K562 (cell line): Measurements from ENCODE around the gene ZFAND3. TPM values are rescaled to one million over a fixed set of nuclear protein-coding genes. Genes with fewer than 3 reads are reported as not detected.

Experiments used
- ATAC-seq: fragments of 200-7000 bp; cut with Tn5 transposase; 3 replicates; pipeline ENCODE4 v1.9.1; 2020; ENCODE audit warnings: moderate library complexity
- BruUV-seq: library from RNA; stranded (reverse); fragments of 400-500 nt; replicated peaks from 2 replicates; lab custom pipeline; 2021; lab: Mats Ljungman, UMichigan
- CTCF ChIA-PET: fragments of 300-600 bp; formaldehyde crosslinking; extraction: SDS; loops from one replicate; lab custom pipeline; 2021; ENCODE audit warnings: low intra/inter-chr PET ratio; lab: Yijun Ruan, JAX
- POLR2A ChIA-PET: fragments of 300-600, 350-650 bp; sonication (Branson Sonifier 250); formaldehyde crosslinking; extraction: SDS; loops from one replicate; lab custom pipeline; 2021; ENCODE audit warnings: antibody characterized with exemption, inconsistent platforms; lab: Yijun Ruan, JAX
- DNase-seq, 4 experiments: peaks; one replicate each; pipeline versions ENCODE4 v3.0.0 to v3.0.0-alpha.2; 2011 to 2018; ENCODE audit warnings: low spot score in 3 of 4, mixed read lengths in 3 of 4; ENCODE audit errors: extremely low read depth in 1 of 4
- FAIRE-seq: peaks from 2 replicates; lab custom pipeline; 2011; peaks lifted over from hg19 to GRCh38; lab: Jason Lieb, UNC
- H2AFZ ChIP-seq: 2 replicates; pipeline ENCODE4 v1.6.0; 2011; ENCODE audit warnings: low read depth, low read length, control low read depth, inconsistent platforms
- H3K27ac ChIP-seq: fragments of 200-600 bp; 3 replicates; pipeline ENCODE4 v1.8.0; 2011; ENCODE audit warnings: low read depth, mild to moderate bottlenecking, control low read depth, inconsistent platforms, low read length, moderate library complexity, mixed read lengths; ENCODE audit errors: extremely low read depth
- H3K27me3 ChIP-seq, 2 experiments: fragments of 300-600 bp in 1 of 2; 2 replicates in 1 of 2; 3 replicates in 1 of 2; pipeline versions ENCODE4 v1.6.0 to v1.8.0; 2011; ENCODE audit warnings: inconsistent platforms in 2 of 2, low read length in 2 of 2, mild to moderate bottlenecking in 1 of 2, mixed read lengths in 1 of 2, moderate library complexity in 1 of 2; ENCODE audit not compliant: control insufficient read depth in 2 of 2, insufficient read depth in 2 of 2
- H3K36me3 ChIP-seq: fragments of 300-600 bp; 3 replicates; pipeline ENCODE4 v1.8.0; 2011; ENCODE audit warnings: mild to moderate bottlenecking, low read length, inconsistent platforms; ENCODE audit not compliant: control insufficient read depth, insufficient read depth
- H3K4me1 ChIP-seq, 2 experiments: fragments of 200-600 bp in 1 of 2; replicated peaks in 1 of 2; 2 replicates in 1 of 2; 3 replicates in 1 of 2; pipeline versions ENCODE4 v1.5.1 to v1.8.0; 2011; ENCODE audit warnings: inconsistent platforms in 2 of 2, low read length in 2 of 2, mild to moderate bottlenecking in 1 of 2, mixed read lengths in 1 of 2, moderate library complexity in 1 of 2; ENCODE audit not compliant: control insufficient read depth in 2 of 2, insufficient read depth in 2 of 2
- H3K4me2 ChIP-seq: 2 replicates; pipeline ENCODE4 v1.6.1; 2011; ENCODE audit warnings: low read length, control low read depth, inconsistent platforms, mixed read lengths; ENCODE audit not compliant: insufficient read depth
- H3K4me3 ChIP-seq: fragments of 200-600 bp; sonication (generic), shearing (Covaris generic); 2 replicates; pipeline ENCODE4 v1.5.1; 2016; ENCODE audit warnings: control low read depth, inconsistent platforms
- H3K79me2 ChIP-seq: fragments of 200-600 bp; 3 replicates; pipeline ENCODE4 v1.8.0; 2011; ENCODE audit warnings: low read length, inconsistent platforms; ENCODE audit not compliant: control insufficient read depth, insufficient read depth
- H3K9ac ChIP-seq, 2 experiments: 2 replicates each; pipeline versions ENCODE4 v1.6.0 to v1.6.1; 2011; ENCODE audit warnings: low read depth in 2 of 2, low read length in 2 of 2, control low read depth in 1 of 2, inconsistent platforms in 1 of 2, mild to moderate bottlenecking in 1 of 2, mixed read lengths in 1 of 2; ENCODE audit not compliant: insufficient read depth in 1 of 2
- H3K9me1 ChIP-seq: one replicate; pipeline ENCODE4 v1.6.0; 2011; ENCODE audit warnings: inconsistent platforms, mild to moderate bottlenecking, low read length, moderate library complexity; ENCODE audit not compliant: control insufficient read depth, insufficient read depth
- H3K9me3 ChIP-seq: replicated peaks from 2 replicates; pipeline ENCODE4 v1.5.1; 2011; ENCODE audit warnings: low read depth, low read length, inconsistent platforms; ENCODE audit not compliant: control insufficient read depth, insufficient read depth
- H4K20me1 ChIP-seq: replicated peaks from 2 replicates; pipeline ENCODE4 v1.6.1; 2011; ENCODE audit warnings: low read length, inconsistent platforms, mixed read lengths; ENCODE audit not compliant: control insufficient read depth, insufficient read depth
- FOXA3 ChIP-seq, 2 experiments: fragments of 450-650 bp in 1 of 2; sonication (generic) in 1 of 2; formaldehyde crosslinking; IDR thresholded peaks in 1 of 2; conservative IDR thresholded peaks in 1 of 2; 2 replicates each; pipeline versions ENCODE4 v1.4.0 to v1.8.0; 2020 to 2022; ENCODE audit warnings: mild to moderate bottlenecking in 2 of 2, missing genetic modification reagents in 1 of 2
- HDAC8 ChIP-seq: fragments of 450-650 bp; IDR thresholded peaks from 2 replicates; pipeline ENCODE4 v1.6.1; 2016; ENCODE audit warnings: mild to moderate bottlenecking, missing genetic modification characterization, moderate library complexity, missing compliant biosample characterization
- NR1H2 ChIP-seq: sonication (generic); formaldehyde crosslinking; IDR thresholded peaks from 2 replicates; pipeline ENCODE4 v1.4.0; 2020; ENCODE audit warnings: mild to moderate bottlenecking, missing genetic modification reagents
- SAFB2 ChIP-seq: fragments of 200-400 bp; formaldehyde crosslinking; IDR thresholded peaks from 2 replicates; pipeline ENCODE4 v1.6.1; 2018; ENCODE audit warnings: borderline replicate concordance, low read length, low read depth, moderate library complexity; ENCODE audit not compliant: severe bottlenecking
- SP2 ChIP-seq: IDR thresholded peaks from 2 replicates; pipeline ENCODE4 v1.6.1; 2011; ENCODE audit warnings: mild to moderate bottlenecking, low read depth, low read length, moderate library complexity; ENCODE audit not compliant: poor library complexity, severe bottlenecking; ENCODE audit errors: extremely low read depth
- THAP7 ChIP-seq: fragments of 250-450 bp; sonication (Bioruptor Pico); IDR thresholded peaks from 2 replicates; pipeline ENCODE4 v1.5.0; 2021
- in situ Hi-C: fragments of 300-500 bp; cut with MboI; formaldehyde crosslinking; loops from 4 replicates; pipeline ENCODE4 v1.15.0; 2018; ENCODE audit warnings: inconsistent platforms, mixed read lengths
- intact Hi-C: fragments of 100-400 bp; cut with micrococcal nuclease; formaldehyde crosslinking; loops from 2 replicates; pipeline ENCODE4 v1.14.2; 2022
- polyA plus RNA-seq, 8 experiments: library from polyadenylated mRNA; depleted of rRNA in 4 of 8; stranded (reverse) in 5 of 8; unstranded in 3 of 8; fragments of >200 nt; fragmentation: Nextera tagmentation in 2 of 8; fragmentation: Illumina TruSeq in 1 of 8; extraction: Ambion mirVana in 2 of 8; extraction: Trizol in 1 of 8; gene quantifications; 2 replicates each; pipeline versions ENCODE4 v1.2.1 to v1.2.3, GENCODE V29; 2011 to 2014; ENCODE audit warnings: inconsistent platforms in 1 of 8, missing spikeins in 1 of 8
- total RNA-seq, 7 experiments: library from RNA; depleted of rRNA in 6 of 7; stranded (reverse); fragments of >200 nt in 6 of 7; fragmentation: Illumina TruSeq in 2 of 7; extraction: Trizol in 2 of 7; gene quantifications; 2 replicates each; pipeline versions ENCODE4 v1.2.1 to v1.2.3, GENCODE V29; 2011 to 2021; ENCODE audit warnings: low replicate concordance in 1 of 7
- TF ChIP-seq, protein P1 (sequence below): fragments of 250-450 bp; sonication (Bioruptor Pico); IDR thresholded peaks from 2 replicates; pipeline ENCODE4 v1.8.0; 2022; ENCODE audit warnings: moderate library complexity, mild to moderate bottlenecking, inconsistent platforms
- TF ChIP-seq, protein P2 (sequence below): IDR thresholded peaks from 2 replicates; pipeline ENCODE4 v1.6.1; 2016; ENCODE audit warnings: missing genetic modification characterization, missing compliant biosample characterization

The ZFAND3 gene
- total and polyA plus RNA-seq, 9 of the 15 experiments (the other 6 are each of a cell fraction or from before 2014, with no cell fraction given): 0.81 to 26.6 (median 11.8) TPM

DNA sequence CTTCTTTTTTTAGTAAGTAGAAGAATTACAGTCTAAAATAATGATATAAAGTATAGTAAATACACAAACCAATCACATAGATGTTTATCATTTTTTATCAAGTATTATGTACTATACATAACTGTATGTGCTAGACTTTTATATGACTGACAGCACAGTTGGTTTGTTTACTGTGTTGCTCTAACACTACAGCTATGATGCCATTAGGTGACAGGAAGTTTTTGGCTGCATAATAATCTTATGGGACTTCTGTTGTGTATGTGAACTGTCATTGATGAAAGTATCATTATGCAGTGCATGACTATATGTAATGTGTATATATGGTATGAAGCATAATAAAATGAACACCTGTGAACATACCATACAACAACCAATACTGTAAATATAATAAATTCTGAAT, 104.0 kb downstream of the ZFAND3 start:
- intact Hi-C loops: no loop called here
- Histone ChIP-seq H3K27me3 (no peaks in the 10 kb centered on the region), H4K20me1 (peaks cover 4% of the 10 kb centered on the region; the same call in 1 of the 2 replicates), H3K36me3 (no peaks in the 10 kb centered on the region), H3K79me2 (peaks cover 9% of the 10 kb centered on the region; the same call in 1 of the 3 replicates), H3K9ac (no peak overlapping the region), H3K9me1 (peaks cover 3% of the 10 kb centered on the region), H3K4me1 (no peaks in the 10 kb centered on the region), H3K9me3 (no peaks in the 10 kb centered on the region), H3K4me3 (no peak overlapping the region), H3K4me2 (no peak overlapping the region), H3K27ac (no peak overlapping the region), H2AFZ (no peak overlapping the region)
- BruUV-seq: no TSS peak
- ChIA-PET CTCF (no interaction called here), POLR2A (interaction anchor here (0.9 to 1.8 kb wide), 4 partner anchors 10 to 65 kb away, joined by 3 to 4 read pairs (median 4); no protein-coding TSS in a partner anchor)
- FAIRE-seq (no peak), ATAC-seq (no peak), DNase-seq (no peak)
- in situ Hi-C loops: no loop called here
- TF ChIP-seq SAFB2: no peak
- no peak for TF ChIP-seq FOXA3 (CRISPR knock-in tag; conservative IDR thresholded peaks at IDR 0.05 in 1 of 2, IDR thresholded peaks at IDR 0.05 in 1 of 2)
- no peak for TF ChIP-seq THAP7 (CRISPR knock-in tag)
- TF ChIP-seq NR1H2 (CRISPR knock-in tag): no peak
- no peak for TF ChIP-seq HDAC8 (tag)
- TF ChIP-seq SP2: no peak
- TF ChIP-seq, protein P1, sequence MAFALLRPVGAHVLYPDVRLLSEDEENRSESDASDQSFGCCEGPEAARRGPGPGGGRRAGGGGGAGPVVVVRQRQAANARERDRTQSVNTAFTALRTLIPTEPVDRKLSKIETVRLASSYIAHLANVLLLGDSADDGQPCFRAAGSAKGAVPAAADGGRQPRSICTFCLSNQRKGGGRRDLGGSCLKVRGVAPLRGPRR (CRISPR knock-in tag): no peak
- TF ChIP-seq, protein P2, sequence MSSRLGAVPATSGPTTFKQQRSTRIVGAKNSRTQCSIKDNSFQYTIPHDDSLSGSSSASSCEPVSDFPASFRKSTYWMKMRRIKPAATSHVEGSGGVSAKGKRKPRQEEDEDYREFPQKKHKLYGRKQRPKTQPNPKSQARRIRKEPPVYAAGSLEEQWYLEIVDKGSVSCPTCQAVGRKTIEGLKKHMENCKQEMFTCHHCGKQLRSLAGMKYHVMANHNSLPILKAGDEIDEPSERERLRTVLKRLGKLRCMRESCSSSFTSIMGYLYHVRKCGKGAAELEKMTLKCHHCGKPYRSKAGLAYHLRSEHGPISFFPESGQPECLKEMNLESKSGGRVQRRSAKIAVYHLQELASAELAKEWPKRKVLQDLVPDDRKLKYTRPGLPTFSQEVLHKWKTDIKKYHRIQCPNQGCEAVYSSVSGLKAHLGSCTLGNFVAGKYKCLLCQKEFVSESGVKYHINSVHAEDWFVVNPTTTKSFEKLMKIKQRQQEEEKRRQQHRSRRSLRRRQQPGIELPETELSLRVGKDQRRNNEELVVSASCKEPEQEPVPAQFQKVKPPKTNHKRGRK (tag): no peak
